SK-N-SH treated with all-trans-retinoic acid at 6 μM for 48 hours (cell line): ENCODE measurements around the gene LRP8.

Experiments
- ATAC-seq: fragments of 200-7000 bp; cut with Tn5 transposase; 3 replicates; pipeline ENCODE4 v1.9.1; 2020; ENCODE audit warnings: mild to moderate bottlenecking, moderate library complexity
- BACH2 ChIP-seq: fragments of 250-450 bp; sonication (Bioruptor Pico); IDR thresholded peaks from 2 replicates; pipeline ENCODE4 v1.9.0; 2021; ENCODE audit warnings: mild to moderate bottlenecking, borderline replicate concordance
- ESRRG ChIP-seq: fragments of 250-450 bp; sonication (Bioruptor Pico); IDR thresholded peaks from 2 replicates; pipeline ENCODE4 v1.6.1; 2021; ENCODE audit warnings: mild to moderate bottlenecking
- GLIS3 ChIP-seq: fragments of 250-450 bp; sonication (Bioruptor Pico); IDR thresholded peaks from 2 replicates; pipeline ENCODE4 v1.5.0; 2020; ENCODE audit warnings: mild to moderate bottlenecking, moderate library complexity
- PPARA ChIP-seq: fragments of 250-450 bp; sonication (Bioruptor Pico); IDR thresholded peaks from 2 replicates; pipeline ENCODE4 v1.5.0; 2020; ENCODE audit warnings: mild to moderate bottlenecking, borderline replicate concordance
- RARB ChIP-seq: fragments of 250-450 bp; sonication (Bioruptor Pico); IDR thresholded peaks from 2 replicates; pipeline ENCODE4 v1.8.0; 2021; ENCODE audit warnings: mild to moderate bottlenecking, moderate library complexity
- SNAI2 ChIP-seq: fragments of 250-450 bp; sonication (Bioruptor Pico); IDR thresholded peaks from 2 replicates; pipeline ENCODE4 v1.5.0; 2020; ENCODE audit warnings: mild to moderate bottlenecking, moderate library complexity
- TCF4 ChIP-seq: fragments of 250-450 bp; sonication (Bioruptor Pico); IDR thresholded peaks from 2 replicates; pipeline ENCODE4 v1.8.0; 2021; ENCODE audit warnings: mild to moderate bottlenecking, moderate library complexity, borderline replicate concordance
- TOX ChIP-seq: fragments of 250-450 bp; sonication (Bioruptor Pico); IDR thresholded peaks from 2 replicates; pipeline ENCODE4 v1.8.0; 2021; ENCODE audit warnings: mild to moderate bottlenecking, moderate library complexity, borderline replicate concordance
- ZC3H10 ChIP-seq: fragments of 250-450 bp; sonication (Bioruptor Pico); IDR thresholded peaks from 2 replicates; pipeline ENCODE4 v1.5.1; 2021; ENCODE audit warnings: mild to moderate bottlenecking, moderate library complexity
- ZFP3 ChIP-seq: fragments of 250-450 bp; sonication (Bioruptor Pico); IDR thresholded peaks from 2 replicates; pipeline ENCODE4 v1.5.0; 2020; ENCODE audit warnings: mild to moderate bottlenecking, moderate library complexity
- ZFP30 ChIP-seq: fragments of 450-650 bp; formaldehyde crosslinking; IDR thresholded peaks from 2 replicates; pipeline ENCODE4 v1.5.0; 2022; ENCODE audit warnings: mild to moderate bottlenecking, moderate library complexity
- ZNF565 ChIP-seq: fragments of 450-650 bp; formaldehyde crosslinking; conservative IDR thresholded peaks from 2 replicates; pipeline ENCODE4 v1.5.0; 2020; ENCODE audit warnings: low read depth, mild to moderate bottlenecking, moderate library complexity
- ZNF70 ChIP-seq: fragments of 450-650 bp; formaldehyde crosslinking; IDR thresholded peaks from 2 replicates; pipeline ENCODE4 v1.5.0; 2020; ENCODE audit warnings: mild to moderate bottlenecking, moderate library complexity
- ZNF8 ChIP-seq: fragments of 450-650 bp; formaldehyde crosslinking; IDR thresholded peaks from 2 replicates; pipeline ENCODE4 v1.5.0; 2020; ENCODE audit warnings: mild to moderate bottlenecking, moderate library complexity
- TF ChIP-seq, protein P1 (sequence below): fragments of 250-450 bp; sonication (Bioruptor Pico); IDR thresholded peaks from 2 replicates; pipeline ENCODE4 v1.8.0; 2021; ENCODE audit warnings: low read depth, mild to moderate bottlenecking, moderate library complexity, borderline replicate concordance
- TF ChIP-seq, protein P2 (sequence below): fragments of 250-450 bp; sonication (Bioruptor Pico); IDR thresholded peaks from 2 replicates; pipeline ENCODE4 v1.5.1; 2020; ENCODE audit warnings: low read depth, mild to moderate bottlenecking, moderate library complexity
- TF ChIP-seq, protein P3 (sequence below): fragments of 250-450 bp; sonication (Bioruptor Pico); IDR thresholded peaks from 2 replicates; pipeline ENCODE4 v1.5.1; 2021; ENCODE audit warnings: mild to moderate bottlenecking, moderate library complexity
- TF ChIP-seq, protein P4 (sequence below): fragments of 250-450 bp; sonication (Bioruptor Pico); IDR thresholded peaks from 2 replicates; pipeline ENCODE4 v1.8.0; 2020; ENCODE audit warnings: mild to moderate bottlenecking, moderate library complexity, borderline replicate concordance
- TF ChIP-seq, protein P5 (sequence below): fragments of 250-450 bp; sonication (Bioruptor Pico); IDR thresholded peaks from 2 replicates; pipeline ENCODE4 v1.5.0; 2020; ENCODE audit warnings: mild to moderate bottlenecking, moderate library complexity

Gene LRP8

DNA sequence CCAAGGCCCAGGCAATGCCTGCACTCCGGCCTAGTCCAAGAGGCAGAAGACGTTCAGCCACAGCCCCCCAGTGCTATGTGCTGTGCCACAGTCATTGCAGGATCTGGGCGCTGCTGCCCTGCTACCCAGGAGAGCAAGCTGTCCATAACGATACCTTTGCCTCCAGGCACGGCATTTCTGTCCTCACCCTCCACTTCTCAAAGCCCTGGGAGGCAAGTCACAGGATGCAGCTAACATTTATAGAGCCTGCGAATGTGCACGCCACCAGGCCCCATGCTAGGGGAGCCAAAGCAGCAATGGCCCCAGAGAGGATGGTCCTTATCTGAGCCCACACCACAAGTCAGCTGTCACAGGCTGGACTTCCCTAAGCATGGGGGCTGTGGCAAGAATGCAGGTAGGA, 13.8 kb downstream of the LRP8 start (continued):
- TF ChIP-seq, protein P1, sequence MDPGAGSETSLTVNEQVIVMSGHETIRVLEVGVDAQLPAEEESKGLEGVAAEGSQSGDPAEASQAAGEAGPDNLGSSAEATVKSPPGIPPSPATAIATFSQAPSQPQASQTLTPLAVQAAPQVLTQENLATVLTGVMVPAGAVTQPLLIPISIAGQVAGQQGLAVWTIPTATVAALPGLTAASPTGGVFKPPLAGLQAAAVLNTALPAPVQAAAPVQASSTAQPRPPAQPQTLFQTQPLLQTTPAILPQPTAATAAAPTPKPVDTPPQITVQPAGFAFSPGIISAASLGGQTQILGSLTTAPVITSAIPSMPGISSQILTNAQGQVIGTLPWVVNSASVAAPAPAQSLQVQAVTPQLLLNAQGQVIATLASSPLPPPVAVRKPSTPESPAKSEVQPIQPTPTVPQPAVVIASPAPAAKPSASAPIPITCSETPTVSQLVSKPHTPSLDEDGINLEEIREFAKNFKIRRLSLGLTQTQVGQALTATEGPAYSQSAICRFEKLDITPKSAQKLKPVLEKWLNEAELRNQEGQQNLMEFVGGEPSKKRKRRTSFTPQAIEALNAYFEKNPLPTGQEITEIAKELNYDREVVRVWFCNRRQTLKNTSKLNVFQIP (CRISPR knock-in tag): no peak
- no peak for TF ChIP-seq TOX (CRISPR knock-in tag)
- TF ChIP-seq ZNF565 (CRISPR knock-in tag): no peak
- no peak for TF ChIP-seq ZNF8 (CRISPR knock-in tag)
- TF ChIP-seq SNAI2: no peak

DNA sequence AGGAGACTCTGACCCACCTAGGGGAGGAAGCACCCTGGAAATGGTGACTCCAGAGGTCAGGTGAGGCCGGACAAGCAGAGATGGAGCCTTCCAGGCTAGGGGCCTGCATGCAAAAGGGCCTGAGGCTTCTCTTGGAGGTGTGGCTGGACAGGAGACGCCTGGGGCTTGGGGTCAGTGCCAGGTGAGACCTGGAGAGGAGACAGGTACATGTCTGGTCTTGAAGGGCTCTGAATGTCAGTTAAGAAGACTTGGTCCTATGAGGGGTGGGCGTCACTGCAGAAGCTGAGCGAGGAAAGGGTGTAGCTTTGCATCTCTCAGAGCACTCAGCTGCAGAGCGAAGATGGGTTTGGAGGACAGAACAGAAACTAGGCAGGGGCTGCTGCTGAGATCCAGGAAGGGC, 14.3 kb downstream of the LRP8 start:
- no peak for ATAC-seq
- TF ChIP-seq, protein P2, sequence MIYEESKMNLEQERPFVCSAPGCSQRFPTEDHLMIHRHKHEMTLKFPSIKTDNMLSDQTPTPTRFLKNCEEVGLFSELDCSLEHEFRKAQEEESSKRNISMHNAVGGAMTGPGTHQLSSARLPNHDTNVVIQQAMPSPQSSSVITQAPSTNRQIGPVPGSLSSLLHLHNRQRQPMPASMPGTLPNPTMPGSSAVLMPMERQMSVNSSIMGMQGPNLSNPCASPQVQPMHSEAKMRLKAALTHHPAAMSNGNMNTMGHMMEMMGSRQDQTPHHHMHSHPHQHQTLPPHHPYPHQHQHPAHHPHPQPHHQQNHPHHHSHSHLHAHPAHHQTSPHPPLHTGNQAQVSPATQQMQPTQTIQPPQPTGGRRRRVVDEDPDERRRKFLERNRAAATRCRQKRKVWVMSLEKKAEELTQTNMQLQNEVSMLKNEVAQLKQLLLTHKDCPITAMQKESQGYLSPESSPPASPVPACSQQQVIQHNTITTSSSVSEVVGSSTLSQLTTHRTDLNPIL (CRISPR knock-in tag): no peak
- no peak for TF ChIP-seq ZFP3
- no peak for TF ChIP-seq GLIS3 (CRISPR knock-in tag)
- TF ChIP-seq ZC3H10 (CRISPR knock-in tag): no peak
- TF ChIP-seq, protein P3, sequence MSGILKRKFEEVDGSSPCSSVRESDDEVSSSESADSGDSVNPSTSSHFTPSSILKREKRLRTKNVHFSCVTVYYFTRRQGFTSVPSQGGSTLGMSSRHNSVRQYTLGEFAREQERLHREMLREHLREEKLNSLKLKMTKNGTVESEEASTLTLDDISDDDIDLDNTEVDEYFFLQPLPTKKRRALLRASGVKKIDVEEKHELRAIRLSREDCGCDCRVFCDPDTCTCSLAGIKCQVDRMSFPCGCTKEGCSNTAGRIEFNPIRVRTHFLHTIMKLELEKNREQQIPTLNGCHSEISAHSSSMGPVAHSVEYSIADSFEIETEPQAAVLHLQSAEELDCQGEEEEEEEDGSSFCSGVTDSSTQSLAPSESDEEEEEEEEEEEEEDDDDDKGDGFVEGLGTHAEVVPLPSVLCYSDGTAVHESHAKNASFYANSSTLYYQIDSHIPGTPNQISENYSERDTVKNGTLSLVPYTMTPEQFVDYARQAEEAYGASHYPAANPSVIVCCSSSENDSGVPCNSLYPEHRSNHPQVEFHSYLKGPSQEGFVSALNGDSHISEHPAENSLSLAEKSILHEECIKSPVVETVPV: no peak
- TF ChIP-seq BACH2: no peak
- no peak for TF ChIP-seq ZNF565 (CRISPR knock-in tag)
- TF ChIP-seq, protein P1 (CRISPR knock-in tag): no peak
- TF ChIP-seq ZNF8 (CRISPR knock-in tag): no peak
- TF ChIP-seq ZNF70 (CRISPR knock-in tag): no peak

DNA sequence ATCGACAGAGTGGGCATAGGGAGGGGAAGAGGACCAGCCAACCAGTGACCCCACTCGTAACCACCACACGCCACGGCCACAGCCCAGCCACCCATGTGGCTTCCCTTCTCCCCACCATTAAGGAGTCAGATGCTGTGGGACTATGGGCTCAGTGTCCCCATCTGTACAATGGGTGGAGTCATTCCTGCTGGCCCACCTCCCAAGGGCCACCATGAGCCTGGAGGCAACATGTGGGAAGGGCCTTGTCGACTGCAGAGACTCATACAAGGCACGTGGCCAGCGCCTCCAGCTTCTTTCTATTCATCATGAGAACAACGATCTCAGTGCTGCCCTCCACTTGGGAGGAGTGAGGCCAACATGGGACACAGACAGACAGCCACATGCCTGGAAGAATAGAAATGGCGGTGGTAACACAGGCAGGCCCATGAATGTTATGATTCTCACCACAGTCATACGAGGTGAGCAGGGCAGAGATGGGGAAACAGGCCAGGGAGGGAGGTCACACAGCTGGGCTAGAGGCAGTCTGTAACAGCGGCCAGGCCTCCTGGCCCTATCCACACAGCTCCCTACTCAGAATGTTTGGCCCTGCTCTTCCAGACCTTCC, 16.1 kb downstream of the LRP8 start:
- ATAC-seq: no peak
- TF ChIP-seq ZNF565 (CRISPR knock-in tag) (no peak), ESRRG (CRISPR knock-in tag) (no peak), ZFP3 (no peak), ZFP30 (CRISPR knock-in tag) (no peak), GLIS3 (CRISPR knock-in tag) (no peak), RARB (no peak), BACH2 (no peak), ZNF70 (CRISPR knock-in tag) (no peak), PPARA (no peak), ZC3H10 (CRISPR knock-in tag) (no peak), TCF4 (CRISPR knock-in tag) (no peak), SNAI2 (no peak), ZNF8 (CRISPR knock-in tag) (no peak)
- TF ChIP-seq, protein P4, sequence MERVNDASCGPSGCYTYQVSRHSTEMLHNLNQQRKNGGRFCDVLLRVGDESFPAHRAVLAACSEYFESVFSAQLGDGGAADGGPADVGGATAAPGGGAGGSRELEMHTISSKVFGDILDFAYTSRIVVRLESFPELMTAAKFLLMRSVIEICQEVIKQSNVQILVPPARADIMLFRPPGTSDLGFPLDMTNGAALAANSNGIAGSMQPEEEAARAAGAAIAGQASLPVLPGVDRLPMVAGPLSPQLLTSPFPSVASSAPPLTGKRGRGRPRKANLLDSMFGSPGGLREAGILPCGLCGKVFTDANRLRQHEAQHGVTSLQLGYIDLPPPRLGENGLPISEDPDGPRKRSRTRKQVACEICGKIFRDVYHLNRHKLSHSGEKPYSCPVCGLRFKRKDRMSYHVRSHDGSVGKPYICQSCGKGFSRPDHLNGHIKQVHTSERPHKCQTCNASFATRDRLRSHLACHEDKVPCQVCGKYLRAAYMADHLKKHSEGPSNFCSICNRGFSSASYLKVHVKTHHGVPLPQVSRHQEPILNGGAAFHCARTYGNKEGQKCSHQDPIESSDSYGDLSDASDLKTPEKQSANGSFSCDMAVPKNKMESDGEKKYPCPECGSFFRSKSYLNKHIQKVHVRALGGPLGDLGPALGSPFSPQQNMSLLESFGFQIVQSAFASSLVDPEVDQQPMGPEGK (CRISPR knock-in tag): no peak
- TF ChIP-seq, protein P2 (CRISPR knock-in tag): no peak
- TF ChIP-seq, protein P5, sequence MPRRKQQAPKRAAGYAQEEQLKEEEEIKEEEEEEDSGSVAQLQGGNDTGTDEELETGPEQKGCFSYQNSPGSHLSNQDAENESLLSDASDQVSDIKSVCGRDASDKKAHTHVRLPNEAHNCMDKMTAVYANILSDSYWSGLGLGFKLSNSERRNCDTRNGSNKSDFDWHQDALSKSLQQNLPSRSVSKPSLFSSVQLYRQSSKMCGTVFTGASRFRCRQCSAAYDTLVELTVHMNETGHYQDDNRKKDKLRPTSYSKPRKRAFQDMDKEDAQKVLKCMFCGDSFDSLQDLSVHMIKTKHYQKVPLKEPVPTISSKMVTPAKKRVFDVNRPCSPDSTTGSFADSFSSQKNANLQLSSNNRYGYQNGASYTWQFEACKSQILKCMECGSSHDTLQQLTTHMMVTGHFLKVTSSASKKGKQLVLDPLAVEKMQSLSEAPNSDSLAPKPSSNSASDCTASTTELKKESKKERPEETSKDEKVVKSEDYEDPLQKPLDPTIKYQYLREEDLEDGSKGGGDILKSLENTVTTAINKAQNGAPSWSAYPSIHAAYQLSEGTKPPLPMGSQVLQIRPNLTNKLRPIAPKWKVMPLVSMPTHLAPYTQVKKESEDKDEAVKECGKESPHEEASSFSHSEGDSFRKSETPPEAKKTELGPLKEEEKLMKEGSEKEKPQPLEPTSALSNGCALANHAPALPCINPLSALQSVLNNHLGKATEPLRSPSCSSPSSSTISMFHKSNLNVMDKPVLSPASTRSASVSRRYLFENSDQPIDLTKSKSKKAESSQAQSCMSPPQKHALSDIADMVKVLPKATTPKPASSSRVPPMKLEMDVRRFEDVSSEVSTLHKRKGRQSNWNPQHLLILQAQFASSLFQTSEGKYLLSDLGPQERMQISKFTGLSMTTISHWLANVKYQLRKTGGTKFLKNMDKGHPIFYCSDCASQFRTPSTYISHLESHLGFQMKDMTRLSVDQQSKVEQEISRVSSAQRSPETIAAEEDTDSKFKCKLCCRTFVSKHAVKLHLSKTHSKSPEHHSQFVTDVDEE (CRISPR knock-in tag): no peak
- TF ChIP-seq, all 23 proteins: peak for 0
